HG03060 (cell line): ENCODE data around the gene PTPN18.
"Not testable (repeated sequence)": the region's sequence is repeated elsewhere in the genome, so short reads cannot be mapped to it uniquely, and the experiment has no call there.

ENCODE experiments used
- ATAC-seq: cut with Tn5 transposase; IDR thresholded peaks from one replicate; pipeline ENCODE4 v1.9.1; 2021; ENCODE audit warnings: low read depth, moderate number of reproducible peaks; ENCODE audit not compliant: unreplicated experiment

PTPN18 gene

DNA sequence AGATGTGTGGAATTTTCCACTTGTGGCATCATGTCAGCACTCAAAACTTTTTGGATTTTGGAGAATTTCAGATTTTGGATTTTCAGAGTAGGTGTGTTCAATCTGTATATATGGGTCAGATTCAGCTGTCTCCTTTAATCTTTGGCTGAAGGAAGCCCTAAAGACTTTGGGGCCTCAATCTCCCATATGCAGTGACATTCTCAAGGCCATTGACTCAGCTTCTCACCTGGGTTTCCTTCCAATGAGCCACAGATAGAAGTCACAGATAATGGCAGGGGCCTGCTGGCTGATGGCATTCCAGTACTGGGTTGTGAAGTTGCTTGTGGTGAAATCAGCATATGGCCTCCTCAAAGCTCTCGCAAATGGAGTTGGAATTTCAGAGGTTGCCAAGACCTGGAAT is 63.0 kb downstream of the PTPN18 start:
- not testable (repeated sequence) for ATAC-seq
